ENCODE measurements around the gene ATPAF1. TPM values are rescaled to one million over a fixed set of nuclear protein-coding genes. Genes with fewer than 3 reads are reported as not detected.
A peak's percentile ranks its signal among the peaks of the same experiment; 100 is the strongest.

The ATPAF1 gene
- total and polyA plus RNA-seq, 9 of the 15 experiments (the other 6 are each of a cell fraction or from before 2014, with no cell fraction given): 6.3 to 56.2 (median 27.4) TPM

GRCh38 chr1:46603858-46604549 lies 64.2 kb downstream of the ATPAF1 start, which contains the start of gene MKNK1 (continued):
- no peak for TF ChIP-seq NCOR1 (IDR thresholded peaks at IDR 0.05)
- TF ChIP-seq KAT7 (CRISPR knock-in tag; IDR thresholded peaks at IDR 0.05; ENCODE audit: borderline replicate concordance): no peak
- TF ChIP-seq THAP12 (CRISPR knock-in tag; IDR thresholded peaks at IDR 0.05): peak; percentile 90
- peak; percentile 88 for TF ChIP-seq ZNF316 (IDR thresholded peaks at IDR 0.05)
- no peak for TF ChIP-seq CC2D1A (IDR thresholded peaks at IDR 0.05)
- no peak for TF ChIP-seq BDP1 (IDR thresholded peaks at IDR 0.05; ENCODE audit: insufficient read depth, insufficient read length)
- no peak for TF ChIP-seq DEAF1 (CRISPR knock-in tag; IDR thresholded peaks at IDR 0.05)
- no peak for TF ChIP-seq CREB3L1 (IDR thresholded peaks at IDR 0.05; ENCODE audit: borderline replicate concordance, low read depth)
- peak; percentile 82 for TF ChIP-seq NKRF (IDR thresholded peaks at IDR 0.05; ENCODE audit: borderline replicate concordance)
- TF ChIP-seq PATZ1 (CRISPR knock-in tag; IDR thresholded peaks at IDR 0.05; ENCODE audit: borderline replicate concordance): no peak
- no peak for TF ChIP-seq ZC3H8 (IDR thresholded peaks at IDR 0.05)
- no peak for TF ChIP-seq SMARCA5 (IDR thresholded peaks at IDR 0.05)
- no peak for TF ChIP-seq ZNF197 (CRISPR knock-in tag; IDR thresholded peaks at IDR 0.05; ENCODE audit: low read depth)
- peak; percentile 80; the same call in 1 of the 2 replicates for TF ChIP-seq ZNF263 (CRISPR knock-in tag; IDR thresholded peaks at IDR 0.05; ENCODE audit: borderline replicate concordance)
- no peak for TF ChIP-seq RFX1 (IDR thresholded peaks at IDR 0.05)
- no peak for TF ChIP-seq SMARCB1 (IDR thresholded peaks at IDR 0.05; ENCODE audit: insufficient read length, low read depth)

All from K562 (cell line).